Activated CD8-positive, alpha-beta memory T cell treated with anti-CD3 and anti-CD28 coated beads, Interleukin-2, amount 50 U/mL, for 4 hours (primary cell): ENCODE results near the gene CT47C1.
A peak's percentile ranks its signal among the peaks of the same experiment; 100 is the strongest.

Experiments
- DNase-seq: peaks from one replicate; pipeline ENCODE4 v3.0.0-alpha.2; 2020

CT47C1 gene

GRCh38 chrX:119075270-119076025 lies 2.7 kb downstream of the CT47C1 start:
- DNase-seq, result no peak

- DNase-seq, result no peak
These were observed 9.5 kb downstream of the CT47C1 start for GRCh38 chrX:119082278-119082677.

GRCh38 chrX:119084766-119085165 lies 12.0 kb downstream of the CT47C1 start:
- DNase-seq, result no peak

- DNase-seq, result no peak
These were observed 14.3 kb downstream of the CT47C1 start for GRCh38 chrX:119087121-119087520.

GRCh38 chrX:119089619-119090018 lies 16.8 kb downstream of the CT47C1 start:
- no peak for DNase-seq

- no peak for DNase-seq
These were observed 17.8 kb downstream of the CT47C1 start for GRCh38 chrX:119090627-119091026.

- no peak for DNase-seq
These were observed 21.4 kb downstream of the CT47C1 start for GRCh38 chrX:119093991-119094735.

GRCh38 chrX:119094819-119095218 lies 22.0 kb downstream of the CT47C1 start:
- no peak for DNase-seq

GRCh38 chrX:119095936-119096335 lies 23.1 kb downstream of the CT47C1 start:
- no peak for DNase-seq

- DNase-seq, result no peak
These were observed 28.4 kb downstream of the CT47C1 start for GRCh38 chrX:119101168-119101567.

GRCh38 chrX:119105826-119106225 lies 33.0 kb downstream of the CT47C1 start:
- DNase-seq, result no peak

- DNase-seq, result no peak
These were observed 34.4 kb downstream of the CT47C1 start for GRCh38 chrX:119107206-119107605.

GRCh38 chrX:119118780-119119395 lies 46.1 kb downstream of the CT47C1 start:
- peak; percentile 51 for DNase-seq

GRCh38 chrX:119121341-119121740 lies 48.5 kb downstream of the CT47C1 start:
- DNase-seq, result no peak
